ENCODE data around the gene INPP5A.
A peak's percentile ranks its signal among the peaks of the same experiment; 100 is the strongest.
"Not testable (repeated sequence)": the region's sequence is repeated elsewhere in the genome, so short reads cannot be mapped to it uniquely, and the experiment has no call there.

INPP5A gene

DNA sequence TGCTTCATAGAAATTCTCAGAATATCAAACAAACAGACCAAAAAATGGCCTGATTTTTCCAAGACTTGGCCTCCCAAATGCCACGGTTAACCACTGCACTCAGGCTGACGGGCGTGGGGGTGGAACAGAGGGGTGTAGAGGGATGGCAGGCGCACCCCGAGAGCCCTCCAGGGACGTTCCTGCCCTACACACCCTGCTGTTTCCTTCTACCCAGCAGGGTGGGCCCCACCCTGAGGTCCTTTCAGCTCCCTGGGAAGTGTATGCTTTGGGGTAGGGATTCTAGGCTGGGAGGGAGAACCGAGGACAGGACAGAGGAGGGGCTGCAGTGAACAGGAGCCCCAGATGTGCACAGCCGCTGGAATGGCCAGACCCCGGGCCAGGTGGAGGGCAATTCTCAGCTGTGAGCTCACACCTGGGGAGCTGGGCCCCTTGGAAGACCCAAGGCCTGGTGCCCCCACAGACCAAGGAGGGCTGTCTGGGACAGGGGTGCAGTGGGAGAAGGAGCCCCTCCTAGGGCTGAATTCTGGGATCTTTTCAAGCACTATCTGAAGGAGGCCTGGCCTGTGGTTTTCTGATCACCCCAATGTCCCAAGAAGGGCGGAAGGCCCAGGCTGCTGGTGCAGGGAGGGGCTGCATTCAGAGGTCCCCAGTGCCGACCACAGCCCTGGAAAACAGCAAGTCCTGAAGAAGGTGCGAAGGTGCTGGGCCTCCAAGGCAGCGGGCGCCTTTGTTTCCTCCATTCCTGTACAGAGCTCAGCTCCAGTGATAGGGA is 32.9 kb upstream of the INPP5A start:
- DNase-seq: no peak

DNA sequence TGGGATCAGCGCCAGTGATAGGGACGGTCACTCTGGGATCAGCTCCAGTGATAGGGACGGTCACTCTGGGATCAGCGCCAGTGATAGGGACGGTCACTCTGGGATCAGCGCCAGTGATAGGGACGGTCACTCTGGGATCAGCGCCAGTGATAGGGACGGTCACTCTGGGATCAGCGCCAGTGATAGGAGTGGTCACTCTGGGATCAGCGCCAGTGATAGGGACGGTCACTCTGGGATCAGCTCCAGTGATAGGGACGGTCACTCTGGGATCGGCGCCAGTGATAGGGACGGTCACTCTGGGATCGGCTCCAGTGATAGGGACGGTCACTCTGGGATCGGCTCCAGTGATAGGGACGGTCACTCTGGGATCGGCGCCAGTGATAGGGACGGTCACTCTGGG is 32.0 kb upstream of the INPP5A start:
- not testable (repeated sequence) for DNase-seq

GRCh38 chr10:132506711-132507408 is 30.7 kb upstream of the INPP5A start:
- DNase-seq: peak; percentile 81

GRCh38 chr10:132507409-132507955 is 30.1 kb upstream of the INPP5A start:
- DNase-seq: no peak

DNA sequence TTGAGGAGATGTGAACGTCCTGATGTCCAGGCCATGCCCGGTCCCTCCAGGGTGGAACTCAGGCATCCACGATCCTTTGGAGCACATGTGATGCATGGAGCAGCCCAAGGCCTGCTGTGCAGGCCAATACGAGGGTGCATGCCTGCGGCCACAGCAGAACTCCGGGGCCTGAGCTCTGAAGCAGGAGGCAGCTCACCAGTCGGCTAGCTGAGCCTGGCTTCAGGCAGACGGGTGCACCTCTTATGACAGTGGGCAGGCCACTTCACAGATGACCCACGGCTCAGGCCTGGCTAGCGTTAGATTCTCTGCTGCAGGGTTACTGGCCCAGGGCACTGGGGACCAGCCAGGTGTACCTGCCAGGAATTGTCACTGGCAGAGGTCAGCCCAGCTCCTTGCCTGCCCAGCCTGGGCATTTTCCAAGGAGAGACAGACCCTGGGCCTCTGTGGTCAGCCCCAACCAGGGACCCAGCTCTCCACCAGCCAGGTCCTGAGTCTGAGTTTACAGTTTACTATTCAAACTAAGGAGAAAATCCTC is 29.6 kb upstream of the INPP5A start:
- DNase-seq: no peak

- DNase-seq: no peak
Measured at GRCh38 chr10:132508581-132509443, 28.8 kb upstream of the INPP5A start.

DNA sequence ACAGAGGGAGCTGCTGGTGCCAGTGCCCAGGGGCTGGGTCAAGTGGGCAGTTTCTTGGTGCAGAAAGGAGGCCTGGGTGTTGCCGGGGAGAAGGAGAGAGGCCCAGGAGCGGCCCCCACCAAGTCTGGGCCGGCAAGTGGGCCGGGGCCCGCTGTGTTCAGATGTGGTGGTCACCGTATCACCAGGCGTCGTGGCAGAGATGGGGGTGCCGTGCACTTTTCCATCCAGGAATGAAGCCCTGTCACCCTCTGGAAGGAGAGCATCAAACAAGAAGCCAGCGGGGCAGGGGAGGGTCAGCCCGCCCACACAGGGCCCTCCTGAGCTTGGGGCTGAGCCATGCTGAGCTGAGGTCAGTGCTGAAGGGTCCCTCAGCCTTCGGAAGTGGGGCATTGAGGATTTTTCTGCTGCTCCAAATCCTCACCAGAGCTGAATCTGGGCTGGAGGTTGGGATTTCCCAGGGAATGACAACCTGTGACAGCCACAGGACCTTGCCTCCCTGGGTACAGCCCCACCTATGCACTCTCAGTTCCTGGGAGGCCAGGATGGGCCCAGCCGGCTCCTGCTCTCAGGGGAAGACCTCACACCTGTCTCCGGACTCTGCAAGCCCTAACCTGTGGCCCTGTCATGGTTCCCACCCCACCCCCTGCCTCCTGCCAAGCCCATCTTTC is 27.9 kb upstream of the INPP5A start:
- no peak for DNase-seq

DNA sequence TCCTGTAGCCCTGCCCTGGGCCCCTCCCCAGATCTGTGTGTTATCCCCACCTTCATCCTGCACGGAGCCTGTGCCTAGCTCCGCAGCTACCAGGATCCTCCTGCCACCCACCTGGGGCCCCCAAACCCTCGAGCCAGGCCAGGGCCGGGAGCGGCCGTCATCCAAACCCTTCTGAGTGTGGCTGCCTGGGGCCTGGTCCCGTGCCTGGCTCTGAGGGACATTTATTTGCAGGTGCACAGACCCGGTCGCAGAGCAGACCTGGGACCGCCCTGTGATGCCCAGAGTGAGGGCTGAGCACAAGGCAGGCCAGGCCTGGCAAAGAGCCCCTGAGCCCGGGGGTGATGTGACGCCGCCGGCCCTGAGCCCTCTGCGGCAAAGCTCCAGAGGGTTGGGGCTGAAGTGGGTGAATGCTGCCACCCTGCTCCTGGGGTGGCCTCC is 27.4 kb upstream of the INPP5A start:
- DNase-seq: no peak

GRCh38 chr10:132511121-132512051 is 26.2 kb upstream of the INPP5A start:
- no peak for DNase-seq

DNA sequence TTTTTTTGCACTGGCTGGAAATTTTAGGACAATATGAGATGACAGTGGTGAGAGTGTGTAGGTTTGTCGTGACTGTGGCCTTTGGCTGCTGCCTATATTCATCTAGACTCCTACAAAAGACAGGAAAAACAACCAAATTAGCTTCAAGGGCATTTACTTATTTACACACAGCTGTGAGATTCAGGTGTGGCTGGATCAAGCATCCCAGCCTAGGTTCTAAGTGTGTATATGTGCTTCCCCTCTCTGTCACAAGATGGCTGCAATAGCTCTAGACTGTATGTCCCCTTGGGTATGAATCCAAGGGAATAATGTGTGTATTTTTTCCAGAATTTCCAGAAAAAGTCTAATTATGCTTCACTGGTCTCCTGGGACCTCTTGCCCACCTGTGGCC is 25.5 kb upstream of the INPP5A start:
- no peak for DNase-seq

DNA sequence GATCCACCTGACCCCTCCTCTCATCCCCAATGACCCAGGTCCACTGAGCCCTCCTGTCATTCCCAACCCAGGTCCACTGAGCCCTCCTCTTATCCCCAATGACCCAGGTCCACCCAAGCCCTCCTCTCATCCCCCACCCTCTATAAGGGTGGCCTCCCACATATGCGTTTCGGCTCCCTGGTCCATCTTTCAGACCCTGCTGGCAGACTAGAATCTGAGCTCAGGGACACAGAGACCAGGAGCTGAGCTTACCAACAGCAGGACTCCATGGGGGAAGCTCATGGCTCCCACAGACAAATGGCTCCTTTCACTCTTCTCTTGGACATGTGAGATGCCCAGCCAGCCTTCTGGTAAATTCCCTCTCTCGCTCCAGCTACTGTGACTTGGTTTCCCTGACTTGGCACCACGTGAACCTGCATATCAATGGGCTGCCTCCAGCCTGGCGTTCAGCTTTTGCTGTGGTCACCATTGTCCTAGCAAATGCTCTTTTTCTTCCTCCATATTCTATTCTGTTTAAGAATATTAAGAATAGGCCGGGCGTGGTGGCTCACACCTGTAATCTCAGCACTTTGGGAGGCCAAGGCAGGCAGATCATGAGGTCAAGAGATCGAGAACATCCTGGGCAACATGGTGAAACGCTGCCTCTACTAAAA is 24.8 kb upstream of the INPP5A start:
- no peak for DNase-seq

DNA sequence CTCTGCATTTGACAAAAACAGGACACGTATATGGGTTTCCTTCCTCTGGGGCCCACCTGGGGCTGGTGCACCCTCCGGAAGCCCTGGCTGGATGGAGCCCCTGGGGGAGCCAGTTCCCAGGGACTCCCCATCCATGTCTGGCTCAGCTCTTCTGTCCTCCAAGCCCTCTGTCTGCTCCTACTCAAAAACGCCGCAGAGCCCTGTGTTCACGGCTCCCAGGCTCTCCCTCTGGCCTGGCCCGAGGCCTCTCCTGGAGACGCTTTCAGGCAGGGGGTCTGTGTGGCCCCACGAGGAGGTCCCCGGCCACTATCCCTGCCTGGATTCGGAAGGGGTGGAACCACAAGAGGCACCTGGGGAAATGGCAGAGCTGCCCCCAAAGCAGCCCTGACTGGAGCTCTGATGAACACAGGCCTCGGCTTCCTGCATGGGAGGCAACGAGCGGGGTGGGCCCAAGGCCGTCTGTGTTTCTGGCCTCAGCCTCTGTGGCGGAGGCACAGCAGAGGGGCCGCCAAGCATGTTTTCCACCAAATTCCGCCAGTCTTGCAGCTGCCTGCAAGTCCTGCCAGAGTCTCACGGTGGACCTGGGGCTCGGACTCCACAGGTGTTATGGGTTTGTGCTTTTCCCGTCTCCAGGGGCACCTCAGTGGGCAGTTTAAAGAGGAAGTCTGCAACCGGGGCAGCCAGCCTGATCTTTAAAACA is 22.6 kb upstream of the INPP5A start:
- DNase-seq: no peak

DNA sequence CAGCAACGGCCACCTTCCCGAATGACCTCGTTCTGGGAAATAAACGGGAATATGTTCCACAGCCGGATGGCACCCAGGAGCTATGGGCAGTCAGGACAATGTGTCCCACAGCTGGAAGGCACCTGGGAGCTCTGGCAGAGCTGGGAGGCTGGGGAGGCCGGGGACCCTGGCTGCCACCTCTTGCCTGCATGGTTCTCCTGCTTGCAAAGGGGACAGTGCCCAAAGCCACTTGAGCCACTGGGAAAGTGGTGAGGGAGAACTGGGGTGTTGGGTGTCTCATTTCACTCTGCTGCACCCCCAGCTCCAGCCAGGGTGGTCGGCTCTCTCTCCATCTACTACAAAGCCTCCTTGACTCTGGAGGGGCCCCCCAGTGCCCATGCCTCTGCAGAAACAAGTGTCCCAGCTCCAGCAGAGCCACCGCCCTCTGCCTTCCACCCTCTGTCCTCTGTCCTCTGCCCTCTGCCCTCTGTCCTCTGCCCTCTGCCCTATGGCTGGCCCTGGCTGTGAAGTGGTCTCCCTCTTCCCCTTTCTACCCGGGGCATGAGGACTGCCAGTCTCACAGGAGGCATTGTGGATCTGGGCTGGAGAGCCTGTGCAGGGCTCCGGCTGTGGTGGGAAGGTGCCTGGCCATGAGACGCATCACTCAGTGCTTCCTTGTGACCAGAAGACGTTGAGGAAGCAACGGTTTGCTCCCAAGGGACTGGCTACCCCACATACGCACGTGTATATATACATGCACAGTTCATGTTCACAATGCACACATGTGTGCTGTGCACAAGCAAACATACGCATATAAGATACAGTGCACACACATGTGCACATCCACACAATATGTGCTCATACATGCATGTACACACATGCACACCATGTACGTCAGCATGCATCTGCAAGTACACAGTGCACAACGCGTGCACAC is 21.5 kb upstream of the INPP5A start:
- no peak for DNase-seq

DNA sequence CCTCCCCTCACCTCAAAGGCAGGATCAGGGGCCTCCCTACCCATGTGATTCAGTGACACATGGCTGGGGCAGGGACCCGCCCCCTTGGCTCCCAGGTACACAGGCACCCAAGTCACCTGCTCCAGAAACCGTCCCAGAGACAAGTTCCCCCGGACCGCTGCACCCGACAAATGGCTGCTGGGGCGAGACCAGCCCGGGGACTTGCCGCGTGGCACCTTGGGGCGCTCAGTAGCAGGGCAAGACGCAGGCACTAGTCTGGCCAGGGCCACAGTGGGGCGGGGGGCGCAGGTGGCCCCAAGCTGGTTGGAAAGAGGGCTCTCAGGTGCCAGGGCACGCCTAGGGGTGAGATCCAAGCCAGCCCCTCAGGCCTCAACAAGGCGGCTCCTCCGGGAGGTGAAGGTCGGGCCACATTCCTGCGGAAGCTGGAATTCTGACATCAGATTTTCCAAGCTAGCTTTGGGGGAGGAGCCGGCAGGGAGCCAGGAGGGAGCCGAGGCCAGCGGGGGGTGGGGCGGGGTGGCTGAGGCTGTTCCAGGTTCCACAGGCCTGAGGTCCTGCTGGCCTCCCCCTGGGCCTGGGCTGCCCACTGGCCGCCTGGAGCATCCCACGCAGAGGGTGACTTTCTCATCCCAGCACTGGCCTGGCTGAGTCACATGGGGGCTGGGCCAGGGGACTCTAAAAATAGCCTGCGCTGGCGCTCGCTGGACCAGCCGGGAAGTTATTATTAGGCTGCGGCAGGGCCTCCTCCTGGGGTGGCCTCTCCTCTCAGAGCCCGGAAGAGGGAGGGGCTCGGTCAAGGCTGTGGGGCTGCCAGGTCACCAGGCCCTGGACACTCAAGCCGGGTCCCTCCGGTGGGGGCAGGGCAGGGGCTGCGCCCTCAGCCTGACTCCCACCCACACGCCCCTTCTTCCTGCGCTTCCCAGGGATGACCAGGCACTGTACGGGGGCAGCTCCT is 20.5 kb upstream of the INPP5A start:
- peak; percentile 93 for DNase-seq

GRCh38 chr10:132517951-132518521 is 19.6 kb upstream of the INPP5A start:
- no peak for DNase-seq

DNA sequence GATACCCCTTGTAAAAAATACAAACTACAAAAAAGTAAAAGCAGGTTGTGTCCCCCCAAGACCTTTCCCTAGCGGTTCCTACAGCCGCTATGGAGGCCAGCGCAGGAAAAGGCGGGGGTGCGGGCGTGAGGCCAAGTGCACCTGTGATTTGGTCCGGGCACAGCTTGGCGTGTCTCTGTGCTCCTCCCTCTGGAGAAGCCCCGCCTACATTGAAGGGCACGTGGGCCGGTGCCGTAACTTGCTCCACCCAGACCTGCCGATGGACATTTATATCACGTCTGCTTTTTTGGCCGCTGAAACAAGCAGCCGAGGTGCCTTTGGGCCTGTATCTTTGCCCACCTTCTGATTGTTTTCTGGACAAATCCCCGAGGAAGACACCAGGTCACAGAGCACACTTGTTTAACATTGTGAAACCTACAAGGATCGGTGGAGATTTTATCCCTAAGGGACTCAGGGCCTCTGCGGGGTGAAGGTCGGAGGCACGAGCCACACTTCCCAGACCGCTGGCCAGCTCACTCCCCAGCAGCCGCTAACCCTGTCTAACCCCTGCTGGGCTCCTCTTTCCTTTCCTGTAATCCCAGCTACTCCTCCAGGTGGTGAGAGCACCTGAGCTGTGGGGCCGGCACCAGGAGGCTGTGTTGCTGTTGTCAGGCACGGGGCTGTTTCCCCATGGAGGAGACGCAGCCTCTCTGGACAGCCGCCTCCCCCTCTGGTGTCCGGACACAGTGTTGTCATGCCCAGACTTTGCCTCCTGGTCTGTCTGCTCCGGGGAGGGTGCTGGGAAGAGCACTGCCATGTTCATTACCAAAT is 18.8 kb upstream of the INPP5A start:
- no peak for DNase-seq

Data from fibroblast of skin of right quadriceps (primary cell).